NCI-H2107 treated with DMSO at 0.1 percent for 48 hours (cell line): Measurements from ENCODE around the gene NOL3.

Experiments used
- DNase-seq: peaks from one replicate; lab custom pipeline; 2025; ENCODE audit not compliant: unreplicated experiment; lab: John Stamatoyannopoulos, UW

Gene NOL3

DNA sequence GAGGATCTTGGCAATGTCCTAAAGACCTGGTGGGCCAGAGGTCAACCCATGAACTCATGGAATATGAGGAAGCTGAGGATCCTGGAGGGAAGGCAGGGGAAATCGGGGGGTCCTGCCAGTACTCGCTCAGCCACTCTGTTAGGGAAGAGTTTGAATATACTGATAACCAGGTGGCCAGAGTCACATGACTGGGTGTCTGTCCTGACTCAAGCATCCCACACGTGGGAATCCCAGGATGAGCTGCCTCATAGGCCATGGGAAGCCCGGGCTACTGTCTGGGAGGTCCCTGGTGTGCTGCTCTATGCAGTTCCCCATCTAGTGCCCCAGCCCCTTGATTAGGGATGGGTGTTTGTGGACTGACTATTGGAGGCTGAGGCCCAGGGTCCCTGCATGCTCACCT, 18.0 kb downstream of the NOL3 start:
- DNase-seq = no peak

DNA sequence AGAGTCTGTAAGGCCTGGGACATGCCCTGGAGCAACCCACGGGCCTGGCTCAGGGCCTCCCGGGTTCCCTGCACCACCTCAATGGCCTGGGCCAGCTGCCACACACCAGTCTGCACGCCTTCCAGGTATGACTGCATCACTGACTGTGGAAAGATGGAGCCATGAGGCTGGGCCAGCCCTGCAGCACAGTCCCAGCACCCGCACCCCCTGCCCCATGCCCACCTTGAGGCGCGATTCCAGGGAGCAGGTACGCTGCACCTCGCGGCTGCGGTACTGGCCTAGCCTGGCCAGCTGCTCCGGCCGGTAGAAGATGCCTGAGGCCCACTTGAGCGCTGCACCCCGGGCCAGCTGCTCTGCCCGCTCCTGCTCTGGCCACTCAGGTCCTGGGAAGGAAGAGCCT, 18.5 kb downstream of the NOL3 start:
- DNase-seq = no peak

DNA sequence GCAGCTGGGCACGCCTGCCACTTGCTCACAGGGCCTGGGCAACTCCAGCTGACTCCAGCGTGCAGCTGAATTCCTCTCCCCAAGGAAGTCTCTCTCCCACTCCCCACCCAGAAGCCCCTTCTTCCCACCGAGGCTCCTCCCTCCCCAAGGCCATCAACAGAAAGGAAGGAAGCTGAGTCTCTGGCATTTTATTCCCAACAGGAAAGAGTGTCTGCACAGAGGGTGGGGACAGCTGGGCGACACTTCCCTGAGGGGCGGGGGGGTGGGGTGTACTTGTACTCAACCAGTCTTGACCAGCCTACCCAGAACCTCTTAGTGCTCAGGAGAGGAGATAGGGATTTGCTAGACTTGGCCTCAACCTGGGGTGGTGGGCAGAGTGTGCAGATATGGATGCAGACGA, 19.7 kb downstream of the NOL3 start, which contains the start of gene EXOC3L1:
Gene EXOC3L1 (minus strand): TSS at position 96 of the 400 bp plus-strand sequence. CDS start 460 bp downstream, outside the sequence.
- no peak for DNase-seq

DNA sequence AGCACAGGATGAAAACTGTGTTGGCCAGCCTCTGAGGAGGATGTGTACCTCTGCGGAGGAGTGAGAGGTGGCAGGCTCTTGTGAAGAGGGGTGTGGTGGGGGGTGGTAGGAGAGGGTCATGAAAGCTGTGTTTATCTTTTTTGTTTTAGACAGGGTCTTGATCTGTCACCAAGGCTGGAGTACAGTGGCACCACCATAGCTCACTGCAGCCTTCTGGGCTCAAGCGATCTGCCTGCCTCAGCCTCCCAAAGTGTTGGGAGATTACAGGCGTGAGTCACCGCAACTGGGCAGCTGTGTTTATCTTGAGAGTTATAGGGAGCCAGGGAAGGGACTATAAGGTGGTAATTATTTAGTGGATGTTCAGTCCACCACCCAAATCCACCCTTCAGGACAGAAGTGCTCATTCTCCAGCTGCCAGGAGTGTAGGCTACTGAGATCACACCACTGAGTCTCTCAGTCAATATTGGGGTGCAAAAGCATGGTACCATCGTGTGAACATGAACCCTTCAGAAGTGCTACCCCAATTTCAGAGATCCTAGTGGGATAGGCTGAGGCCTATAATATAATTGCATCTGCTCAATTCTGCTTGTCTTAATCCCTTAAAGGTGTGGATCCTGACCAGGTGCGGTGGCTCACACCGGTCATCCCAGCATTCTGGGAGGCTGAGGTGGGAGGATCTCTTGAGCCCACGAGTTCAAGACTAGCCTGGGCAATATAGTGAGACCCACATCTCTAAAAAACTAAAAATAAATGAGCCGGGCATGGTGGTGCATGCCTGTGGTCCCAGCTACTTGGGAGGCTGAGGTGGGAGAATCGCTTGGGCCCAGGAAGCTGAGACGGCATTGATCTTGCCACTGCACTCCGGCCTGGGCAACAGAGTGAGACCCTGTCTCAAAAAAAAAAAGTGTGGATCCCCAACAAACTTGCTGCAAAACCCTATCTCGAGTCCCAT, 20.4 kb downstream of the NOL3 start:
- DNase-seq = no peak

DNA sequence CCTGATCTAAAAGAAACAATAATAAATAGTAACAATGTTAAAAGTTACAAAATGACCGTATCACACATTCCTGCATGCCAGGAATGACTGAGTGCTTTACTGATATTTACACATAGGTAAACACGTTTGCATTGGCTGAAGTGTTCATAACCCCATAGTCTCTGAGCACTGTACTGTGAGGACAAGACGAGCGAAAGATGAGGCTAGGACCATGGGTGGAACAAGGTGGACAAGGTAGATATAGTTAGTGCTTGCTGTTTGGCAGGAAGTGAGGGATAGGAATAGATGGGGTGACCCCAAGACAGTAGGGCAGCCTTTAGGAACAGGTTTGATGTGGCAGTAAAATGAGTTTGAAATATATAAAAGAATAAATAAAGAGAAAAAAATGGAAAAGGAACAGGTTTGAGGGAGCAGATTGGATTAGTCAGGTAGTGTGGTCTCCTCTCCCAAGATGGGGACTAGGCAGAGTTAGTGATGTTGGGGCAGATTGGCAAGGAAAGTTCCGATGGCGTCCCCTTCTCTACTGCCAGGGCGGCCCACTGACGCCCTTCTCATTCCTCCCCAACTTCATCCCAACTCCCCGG, 21.2 kb downstream of the NOL3 start:
- DNase-seq = no peak

DNA sequence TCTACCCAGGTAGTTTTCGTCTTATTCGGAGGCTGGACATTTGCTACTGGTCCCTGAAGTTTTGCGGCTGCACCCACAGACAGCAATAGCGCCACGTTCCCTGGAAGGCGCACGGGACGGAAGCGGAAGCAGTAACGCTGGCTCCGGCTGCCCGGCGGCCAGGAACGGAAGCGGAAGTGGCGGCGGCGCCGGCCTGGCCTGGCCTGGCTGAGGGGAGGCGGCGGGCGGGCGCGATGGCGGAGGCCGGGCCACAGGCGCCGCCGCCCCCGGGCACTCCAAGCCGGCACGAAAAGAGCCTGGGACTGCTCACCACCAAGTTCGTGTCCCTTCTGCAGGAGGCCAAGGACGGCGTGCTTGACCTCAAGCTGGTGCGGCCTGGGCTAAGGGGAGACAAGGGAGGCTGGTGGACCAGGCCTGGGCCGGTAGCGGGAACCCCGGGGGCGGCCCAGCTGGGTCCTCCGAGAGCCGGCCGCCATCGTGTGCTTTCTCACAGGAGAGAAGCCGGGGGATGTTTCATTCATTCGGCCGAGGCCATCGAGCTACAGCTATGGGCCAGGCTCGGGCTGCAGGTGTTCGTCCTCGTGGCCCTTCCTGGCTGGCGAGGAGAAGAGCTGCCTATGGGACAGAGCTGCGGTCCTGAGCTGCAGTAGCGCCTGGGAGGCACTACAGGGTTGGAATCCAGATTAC, 21.8 kb downstream of the NOL3 start, which contains the start of gene E2F4:
Gene E2F4 (plus strand): TSS at position 161 of the 687 bp plus-strand sequence. CDS start 73 bp downstream, at position 234.
- peak; percentile 62 for DNase-seq

DNA sequence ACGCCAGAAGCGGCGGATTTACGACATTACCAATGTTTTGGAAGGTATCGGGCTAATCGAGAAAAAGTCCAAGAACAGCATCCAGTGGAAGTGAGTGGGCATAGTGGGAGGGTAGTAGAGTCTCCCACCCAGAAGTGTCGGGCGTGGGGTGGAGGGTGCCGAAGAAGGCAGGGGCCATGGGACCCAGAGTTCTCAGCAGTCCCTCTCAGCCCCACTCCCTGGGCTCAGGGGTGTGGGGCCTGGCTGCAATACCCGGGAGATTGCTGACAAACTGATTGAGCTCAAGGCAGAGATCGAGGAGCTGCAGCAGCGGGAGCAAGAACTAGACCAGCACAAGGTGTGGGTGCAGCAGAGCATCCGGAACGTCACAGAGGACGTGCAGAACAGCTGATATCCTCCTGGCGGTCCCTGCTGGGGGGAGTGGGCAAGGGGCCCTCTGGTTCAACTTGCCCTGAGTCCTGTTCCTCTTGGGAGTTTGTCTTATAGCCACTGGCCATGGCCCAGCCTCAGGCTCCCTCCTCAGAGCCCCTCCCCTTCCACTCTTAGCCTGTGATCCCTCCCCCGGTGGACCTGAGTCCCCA, 22.5 kb downstream of the NOL3 start:
- no peak for DNase-seq

DNA sequence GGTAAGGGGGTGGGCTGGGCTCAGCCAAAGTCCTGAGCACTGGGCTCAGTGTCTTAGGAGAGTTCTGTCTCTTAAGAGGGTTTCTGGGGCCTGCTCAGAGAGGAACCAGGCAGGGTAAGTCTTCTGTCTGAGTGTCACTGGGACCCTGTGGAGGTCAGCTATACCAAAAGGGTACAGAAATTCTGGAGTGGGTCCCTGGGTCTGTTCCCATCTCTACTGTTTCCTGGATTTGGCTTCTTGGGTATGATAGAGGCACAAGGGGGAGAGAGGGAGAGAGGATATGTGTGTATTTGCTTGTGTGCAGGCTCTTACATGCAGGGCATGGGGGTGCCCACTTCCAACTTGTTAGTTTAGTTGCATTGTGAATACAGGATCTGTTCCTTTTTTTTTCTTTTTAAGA, 23.2 kb downstream of the NOL3 start:
- no peak for DNase-seq

DNA sequence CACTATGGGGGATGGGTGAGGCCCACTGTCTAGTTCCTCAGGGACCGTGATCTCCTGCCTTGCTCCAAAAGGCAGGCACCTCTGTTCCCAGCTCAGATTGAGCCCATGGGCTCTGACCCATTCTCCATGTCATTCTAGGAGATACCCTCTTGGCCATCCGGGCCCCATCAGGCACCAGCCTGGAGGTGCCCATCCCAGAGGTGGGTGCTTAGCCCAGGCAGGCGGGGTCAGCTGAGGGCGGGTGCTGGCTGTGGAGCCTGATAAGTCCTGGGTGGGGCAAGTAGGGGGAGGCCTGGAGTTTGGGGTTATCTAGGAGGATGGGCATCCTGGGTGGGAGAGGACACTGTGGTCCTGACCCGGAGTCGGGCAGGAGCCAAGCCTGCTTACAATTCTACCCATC, 23.9 kb downstream of the NOL3 start:
- no peak for DNase-seq

DNA sequence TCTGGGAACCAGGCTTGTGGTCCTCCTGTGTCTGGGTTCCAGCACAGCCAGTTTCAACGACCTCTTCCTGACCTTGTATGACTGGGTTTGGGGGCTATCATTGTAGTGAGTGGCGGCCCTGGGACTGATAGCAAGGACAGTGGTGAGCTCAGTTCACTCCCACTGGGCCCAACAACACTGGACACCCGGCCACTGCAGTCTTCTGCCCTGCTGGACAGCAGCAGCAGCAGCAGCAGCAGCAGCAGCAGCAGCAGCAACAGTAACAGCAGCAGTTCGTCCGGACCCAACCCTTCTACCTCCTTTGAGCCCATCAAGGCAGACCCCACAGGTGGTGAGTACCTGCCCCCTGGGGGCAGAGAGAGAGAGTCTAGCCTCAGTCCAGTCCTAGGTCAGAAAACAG, 25.3 kb downstream of the NOL3 start:
- DNase-seq = no peak

DNA sequence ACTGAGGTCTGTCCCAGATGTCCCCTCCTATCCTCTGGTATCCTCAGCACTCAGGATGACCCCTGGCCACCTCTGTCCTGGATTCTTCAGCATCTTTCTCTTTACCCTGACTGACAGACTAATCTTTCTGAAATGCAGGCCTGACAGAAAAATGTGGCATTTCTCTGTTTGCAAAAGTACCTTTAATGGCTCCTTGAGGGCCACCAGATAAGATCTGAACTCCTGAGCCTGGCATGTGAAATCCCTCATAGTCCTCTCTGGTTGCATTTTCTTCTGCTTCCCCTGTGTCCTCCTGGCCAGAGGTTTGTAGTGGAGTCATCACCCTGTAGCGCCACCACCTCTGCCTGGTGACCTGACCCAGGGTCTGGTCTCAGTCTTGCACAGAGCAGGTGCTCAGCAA, 26.5 kb downstream of the NOL3 start:
- no peak for DNase-seq

DNA sequence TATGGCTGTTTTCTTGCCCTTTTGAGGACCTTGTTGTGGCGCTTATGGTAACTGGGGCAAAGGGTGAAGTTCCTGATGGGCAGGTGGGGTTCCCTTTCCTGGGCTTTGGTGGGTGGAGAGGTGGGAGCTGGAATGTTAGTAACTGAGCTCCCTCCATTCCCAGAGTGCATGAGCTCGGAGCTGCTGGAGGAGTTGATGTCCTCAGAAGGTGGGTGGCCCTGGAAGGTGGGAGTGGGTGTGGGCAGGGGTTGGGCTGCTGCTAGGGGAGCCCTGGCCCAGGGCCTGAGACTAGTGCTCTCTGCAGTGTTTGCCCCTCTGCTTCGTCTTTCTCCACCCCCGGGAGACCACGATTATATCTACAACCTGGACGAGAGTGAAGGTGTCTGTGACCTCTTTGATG, 27.4 kb downstream of the NOL3 start:
- DNase-seq = no peak

DNA sequence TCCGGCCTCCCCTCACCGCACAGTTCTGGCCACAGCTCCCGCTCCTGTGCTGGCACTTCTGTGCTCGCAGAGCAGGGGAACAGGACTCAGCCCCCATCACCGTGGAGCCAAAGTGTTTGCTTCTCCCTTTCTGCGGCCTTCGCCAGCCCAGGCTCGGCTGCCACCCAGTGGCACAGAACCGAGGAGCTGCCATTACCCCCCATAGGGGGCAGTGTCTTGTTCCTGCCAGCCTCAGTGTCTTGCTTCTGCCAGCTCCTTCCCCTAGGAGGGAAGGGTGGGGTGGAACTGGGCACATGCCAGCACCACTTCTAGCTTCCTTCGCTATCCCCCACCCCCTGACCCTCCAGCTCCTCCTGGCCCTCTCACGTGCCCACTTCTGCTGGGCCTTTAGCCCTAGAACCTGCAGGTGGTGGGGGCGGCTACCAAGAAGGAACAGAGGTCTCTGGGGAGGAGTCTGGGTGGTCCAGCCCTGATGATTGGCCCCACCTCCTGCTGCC, 27.9 kb downstream of the NOL3 start:
- no peak for DNase-seq

DNA sequence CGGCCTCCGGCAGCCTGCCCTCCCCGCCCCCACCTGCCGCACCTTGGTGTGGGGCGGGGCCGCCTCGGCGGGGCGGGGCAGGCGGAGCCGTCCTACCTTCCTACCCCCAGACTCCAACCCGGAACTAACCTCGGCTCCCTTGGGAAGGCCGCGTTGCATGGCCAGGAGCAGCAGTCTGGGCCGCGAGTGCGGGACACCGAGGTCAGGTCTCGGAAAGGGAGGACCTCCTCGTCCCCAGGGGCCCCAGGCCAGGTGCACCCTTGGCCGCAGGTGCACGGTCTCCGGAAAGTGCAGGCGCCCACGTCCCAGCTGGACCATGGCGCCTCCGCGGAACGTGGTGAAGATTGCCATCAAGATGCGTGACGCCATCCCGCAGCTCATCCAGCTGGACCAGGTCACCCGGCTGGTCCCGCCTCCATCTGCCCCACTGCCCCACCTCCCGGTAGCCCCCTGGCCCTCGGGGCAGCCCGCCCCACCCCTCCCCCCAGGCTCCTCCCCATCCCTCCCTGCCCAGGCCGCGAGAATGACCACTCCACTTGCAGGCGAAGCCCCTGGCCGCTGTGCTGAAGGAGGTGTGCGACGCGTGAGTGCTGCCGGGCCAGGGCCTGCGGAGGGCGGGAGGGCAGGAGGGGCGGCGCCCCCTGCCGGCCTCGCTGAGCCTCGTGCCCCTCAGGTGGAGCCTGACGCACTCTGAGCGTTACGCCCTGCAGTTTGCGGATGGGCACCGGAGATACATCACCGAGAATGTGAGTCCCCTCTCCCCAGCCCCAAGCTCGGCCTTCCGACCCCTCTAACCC, 28.9 kb downstream of the NOL3 start, which contains the start of gene ELMO3:
Gene ELMO3 (plus strand): TSS at position 121 of the 797 bp plus-strand sequence. CDS start 196 bp downstream, at position 317.
- no peak for DNase-seq

DNA sequence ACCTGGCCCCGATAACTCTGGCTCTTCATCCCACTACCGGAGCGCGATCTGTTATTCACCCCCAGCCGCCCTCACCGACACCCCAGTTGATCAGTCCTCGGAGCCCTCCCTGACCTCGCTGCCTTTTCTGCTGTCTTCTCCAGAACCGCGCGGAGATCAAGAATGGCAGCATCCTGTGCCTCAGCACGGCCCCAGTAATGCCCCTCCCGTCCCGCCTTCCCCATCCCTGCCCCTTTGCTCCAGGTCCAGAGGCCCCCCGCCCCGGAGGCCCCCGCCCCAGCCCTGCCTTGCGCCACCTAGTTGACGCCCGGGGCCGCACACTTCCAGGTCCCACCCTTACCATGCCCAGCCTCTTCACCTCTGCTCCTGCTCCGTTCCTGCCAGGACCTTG, 29.5 kb downstream of the NOL3 start:
- no peak for DNase-seq

DNA sequence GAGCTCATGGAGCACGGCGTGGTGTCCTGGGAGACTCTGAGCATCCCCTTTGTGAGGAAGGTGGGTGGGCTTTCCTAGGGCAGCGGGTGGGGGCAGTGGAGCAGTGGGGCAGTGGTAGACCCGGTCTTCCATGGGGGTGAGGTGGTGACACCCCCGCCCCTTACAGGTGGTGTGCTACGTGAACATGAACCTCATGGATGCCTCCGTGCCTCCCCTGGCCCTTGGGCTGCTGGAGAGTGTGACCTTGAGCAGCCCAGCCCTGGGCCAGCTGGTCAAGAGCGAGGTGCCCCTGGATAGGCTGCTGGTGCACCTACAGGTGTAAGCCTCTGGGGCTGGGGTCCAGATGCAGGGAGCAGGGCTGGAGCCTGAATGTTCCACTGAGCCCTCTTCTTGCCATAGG, 30.2 kb downstream of the NOL3 start:
- DNase-seq = no peak

DNA sequence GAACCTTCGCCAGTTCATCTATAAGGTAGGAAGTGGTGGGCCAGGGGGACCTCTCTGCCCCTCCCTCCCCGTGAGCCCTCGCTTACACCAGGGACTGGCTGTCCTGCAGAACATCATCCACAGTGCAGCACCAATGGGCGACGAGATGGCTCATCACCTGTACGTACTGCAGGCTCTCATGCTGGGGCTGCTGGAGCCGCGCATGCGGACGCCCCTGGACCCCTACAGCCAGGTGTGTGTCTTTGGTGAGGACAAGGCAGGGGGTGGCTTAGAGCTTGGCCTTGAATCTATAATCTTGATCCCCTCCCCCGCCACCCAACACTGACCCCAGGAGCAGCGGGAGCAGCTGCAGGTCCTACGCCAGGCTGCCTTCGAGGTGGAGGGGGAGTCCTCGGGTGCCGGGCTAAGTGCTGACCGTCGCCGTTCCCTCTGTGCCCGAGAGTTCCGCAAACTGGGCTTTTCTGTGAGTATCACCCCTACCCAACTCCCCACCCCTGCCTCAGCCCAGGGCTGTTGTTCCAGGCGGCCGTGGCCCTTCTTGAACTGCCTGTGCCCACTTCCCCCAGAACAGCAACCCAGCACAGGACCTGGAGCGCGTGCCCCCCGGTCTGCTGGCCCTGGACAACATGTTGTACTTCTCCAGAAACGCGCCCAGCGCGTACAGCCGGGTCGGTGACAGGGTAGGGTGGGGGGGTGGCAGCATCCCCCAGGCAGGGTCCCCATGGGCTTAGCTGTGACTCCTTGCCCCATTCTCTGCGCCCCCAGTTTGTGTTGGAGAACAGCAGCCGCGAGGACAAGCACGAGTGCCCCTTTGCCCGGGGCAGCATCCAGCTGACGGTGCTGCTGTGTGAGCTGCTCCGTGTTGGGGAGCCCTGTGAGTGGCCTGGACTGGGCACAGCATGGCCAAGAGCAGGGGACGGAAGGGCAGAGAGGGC, 31.3 kb downstream of the NOL3 start:
- no peak for DNase-seq

DNA sequence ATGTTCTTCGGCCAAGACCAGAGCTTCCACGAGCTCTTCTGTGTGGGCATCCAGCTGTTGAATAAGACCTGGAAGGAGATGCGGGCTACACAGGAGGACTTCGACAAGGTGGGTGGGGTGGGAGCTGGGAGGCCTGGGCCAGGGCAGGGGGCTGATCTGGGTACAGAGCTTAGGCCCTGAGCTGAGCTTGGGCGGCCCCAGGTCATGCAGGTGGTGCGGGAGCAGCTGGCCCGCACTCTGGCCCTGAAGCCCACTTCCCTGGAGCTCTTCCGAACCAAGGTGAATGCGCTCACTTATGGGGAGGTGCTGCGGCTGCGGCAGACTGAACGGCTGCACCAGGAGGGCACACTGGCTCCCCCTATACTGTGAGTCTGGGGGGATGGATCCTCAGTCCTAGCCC, 32.1 kb downstream of the NOL3 start:
- DNase-seq = no peak

DNA sequence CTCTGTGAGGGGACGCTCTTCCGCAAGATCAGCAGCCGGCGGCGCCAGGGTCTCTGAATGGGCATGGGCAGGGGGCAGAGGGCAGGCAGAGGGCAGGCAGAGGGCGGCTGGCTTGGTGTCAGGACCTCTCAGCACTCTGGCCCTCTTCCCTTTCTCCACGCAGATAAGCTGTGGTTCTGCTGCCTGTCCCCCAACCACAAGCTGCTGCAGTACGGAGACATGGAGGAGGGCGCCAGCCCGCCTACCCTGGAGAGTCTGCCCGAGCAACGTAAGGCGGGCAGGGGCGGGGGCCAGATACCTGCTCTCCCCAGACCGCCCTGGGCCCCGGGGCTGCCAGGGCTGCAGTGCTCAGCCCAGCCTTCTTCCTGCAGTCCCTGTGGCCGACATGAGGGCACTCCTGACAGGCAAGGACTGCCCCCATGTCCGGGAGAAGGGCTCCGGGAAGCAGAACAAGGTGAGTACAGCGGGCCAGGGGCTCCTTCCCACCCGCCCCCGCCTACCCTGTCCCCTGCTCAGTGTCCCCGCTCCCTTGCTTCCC, 32.7 kb downstream of the NOL3 start:
- no peak for DNase-seq
